GM18909 (cell line): ENCODE results near the gene NDUFB11.

ENCODE experiments used
- ATAC-seq: cut with Tn5 transposase; IDR thresholded peaks from one replicate; pipeline ENCODE4 v1.9.1; 2021; ENCODE audit warnings: mild to moderate bottlenecking; ENCODE audit not compliant: unreplicated experiment, poor library complexity

The NDUFB11 gene

GRCh38 chrX:47144626-47145394 lies at the start of gene NDUFB11, which contains the start of gene RBM10:
NDUFB11 (minus strand) TSS chrX:47144702; CDS start chrX:47144679, 23 bp downstream.
RBM10 (plus strand) TSS chrX:47145221; CDS start chrX:47147482, 2,261 bp downstream.
- ATAC-seq = peak; percentile 87

GRCh38 chrX:47193475-47194193 lies 49.1 kb upstream of the NDUFB11 start, which contains the start of gene UBA1:
UBA1 (plus strand) TSS chrX:47193829; CDS start chrX:47198803, 4,974 bp downstream.
- ATAC-seq = peak; percentile 85

GRCh38 chrX:47191806-47192401 lies 47.4 kb upstream of the NDUFB11 start:
- ATAC-seq = no peak

- ATAC-seq = no peak
Measured at GRCh38 chrX:47191331-47191730, 46.8 kb upstream of the NDUFB11 start.

GRCh38 chrX:47190445-47191269 lies 46.2 kb upstream of the NDUFB11 start:
- peak; percentile 57 for ATAC-seq

- ATAC-seq = no peak
Measured at GRCh38 chrX:47189906-47190305, 45.4 kb upstream of the NDUFB11 start.

GRCh38 chrX:47187106-47187677 lies 42.7 kb upstream of the NDUFB11 start:
- no peak for ATAC-seq

- ATAC-seq = no peak
Measured at GRCh38 chrX:47186096-47186740, 41.7 kb upstream of the NDUFB11 start.

GRCh38 chrX:47185241-47185640 lies 40.7 kb upstream of the NDUFB11 start:
- ATAC-seq = no peak

- ATAC-seq = no peak
Measured at GRCh38 chrX:47184486-47184885, 40.0 kb upstream of the NDUFB11 start.

GRCh38 chrX:47182106-47182700 lies 37.7 kb upstream of the NDUFB11 start:
- ATAC-seq = no peak

GRCh38 chrX:47181301-47181700 lies 36.8 kb upstream of the NDUFB11 start:
- no peak for ATAC-seq

- no peak for ATAC-seq
Measured at GRCh38 chrX:47180346-47180745, 35.8 kb upstream of the NDUFB11 start.

- ATAC-seq = no peak
Measured at GRCh38 chrX:47179928-47180255, 35.4 kb upstream of the NDUFB11 start.

- ATAC-seq = no peak
Measured at GRCh38 chrX:47179221-47179927, 34.9 kb upstream of the NDUFB11 start.

GRCh38 chrX:47178337-47178736 lies 33.8 kb upstream of the NDUFB11 start:
- ATAC-seq = no peak

- ATAC-seq = no peak
Measured at GRCh38 chrX:47177079-47177478, 32.6 kb upstream of the NDUFB11 start.

GRCh38 chrX:47176101-47176740 lies 31.7 kb upstream of the NDUFB11 start:
- no peak for ATAC-seq
